Osteoblast (primary cell): ENCODE results near the gene DPPA2. TPM values are rescaled to one million over a fixed set of nuclear protein-coding genes. Genes with fewer than 3 reads are reported as not detected.

Experiments used
- DNase-seq: peaks from one replicate; pipeline ENCODE4 v3.0.0; 2011; ENCODE audit warnings: low spot score, mixed read lengths; ENCODE audit not compliant: insufficient read length; ENCODE audit errors: missing footprints
- H2AFZ ChIP-seq: 2 replicates; pipeline ENCODE4 v1.6.0; 2011; ENCODE audit warnings: mild to moderate bottlenecking, low read length
- H3K27ac ChIP-seq: 2 replicates; pipeline ENCODE4 v1.5.1; 2011; ENCODE audit warnings: mild to moderate bottlenecking, low read depth, low read length, moderate library complexity
- H3K27me3 ChIP-seq: 2 replicates; pipeline ENCODE4 v1.6.0; 2012; ENCODE audit warnings: mild to moderate bottlenecking, control low read depth, inconsistent platforms, low read length, moderate library complexity; ENCODE audit not compliant: insufficient read depth
- H3K36me3 ChIP-seq: 2 replicates; pipeline ENCODE4 v1.5.1; 2011; ENCODE audit warnings: mild to moderate bottlenecking, low read length, control low read depth, moderate library complexity; ENCODE audit not compliant: insufficient read depth
- H3K4me1 ChIP-seq: 2 replicates; pipeline ENCODE4 v1.5.1; 2011; ENCODE audit warnings: mild to moderate bottlenecking, low read length, control low read depth, moderate library complexity; ENCODE audit not compliant: insufficient read depth
- H3K4me2 ChIP-seq: 2 replicates; pipeline ENCODE4 v1.6.0; 2011; ENCODE audit warnings: mild to moderate bottlenecking, low read length; ENCODE audit not compliant: insufficient read depth
- H3K4me3 ChIP-seq: fragments of 200-600 bp; sonication (generic); 3 replicates; pipeline ENCODE4 v1.5.1; 2012; ENCODE audit warnings: mild to moderate bottlenecking, low read length, inconsistent platforms; ENCODE audit not compliant: insufficient read depth
- H3K79me2 ChIP-seq: 2 replicates; pipeline ENCODE4 v1.6.0; 2012; ENCODE audit warnings: mild to moderate bottlenecking, low read length, control low read depth, inconsistent platforms; ENCODE audit not compliant: insufficient read depth
- H3K9me3 ChIP-seq: 2 replicates; pipeline ENCODE4 v1.5.1; 2011; ENCODE audit warnings: low read depth, low read length, control low read depth
- H4K20me1 ChIP-seq: 2 replicates; pipeline ENCODE4 v1.6.0; 2012; ENCODE audit warnings: mild to moderate bottlenecking, low read length, control low read depth; ENCODE audit not compliant: insufficient read depth
- total RNA-seq: library from RNA; depleted of rRNA; stranded (reverse); fragments of >200 nt; gene quantifications from 2 replicates; pipeline ENCODE4 v1.2.3, GENCODE V29; 2012
- TF ChIP-seq, protein P1 (sequence below): IDR thresholded peaks from 2 replicates; pipeline ENCODE4 v1.5.1; 2011; ENCODE audit warnings: mild to moderate bottlenecking, low read depth, low read length, moderate library complexity; ENCODE audit errors: extremely low read depth

The DPPA2 gene
- total RNA-seq, 1 donor = not detected

DNA sequence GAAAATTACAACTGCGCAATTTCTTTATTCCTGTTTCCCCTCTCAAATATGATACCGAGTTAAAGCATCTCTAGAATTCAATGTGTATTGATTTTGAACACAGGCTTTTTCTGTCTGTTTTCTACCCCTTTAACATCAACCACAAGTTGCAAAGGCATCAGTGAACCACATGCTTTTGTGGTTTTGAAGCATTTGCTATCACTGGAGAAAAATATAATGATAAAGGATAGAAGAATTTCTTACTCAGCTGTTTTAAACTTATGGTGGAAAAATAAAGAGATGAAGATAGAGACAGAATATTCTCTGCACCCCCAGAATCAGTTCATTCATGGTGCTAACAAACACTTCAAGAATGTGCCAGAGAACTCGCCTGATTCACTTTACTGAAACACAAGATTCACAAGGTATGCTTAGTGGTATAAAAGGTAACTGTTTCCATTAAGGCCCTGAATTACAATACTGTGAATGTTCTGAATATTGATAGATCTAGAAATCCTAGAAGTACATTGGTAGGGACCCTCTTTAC, 30.5 kb upstream of the DPPA2 start:
- H3K4me1 ChIP-seq = no peaks in the 10 kb centered on the region
- no peaks in the 10 kb centered on the region for H4K20me1 ChIP-seq
- H3K4me2 ChIP-seq = no peak overlapping the region
- H3K79me2 ChIP-seq = no peaks in the 10 kb centered on the region
- no peak overlapping the region for H3K4me3 ChIP-seq
- no peak overlapping the region for H2AFZ ChIP-seq
- TF ChIP-seq, protein P1, sequence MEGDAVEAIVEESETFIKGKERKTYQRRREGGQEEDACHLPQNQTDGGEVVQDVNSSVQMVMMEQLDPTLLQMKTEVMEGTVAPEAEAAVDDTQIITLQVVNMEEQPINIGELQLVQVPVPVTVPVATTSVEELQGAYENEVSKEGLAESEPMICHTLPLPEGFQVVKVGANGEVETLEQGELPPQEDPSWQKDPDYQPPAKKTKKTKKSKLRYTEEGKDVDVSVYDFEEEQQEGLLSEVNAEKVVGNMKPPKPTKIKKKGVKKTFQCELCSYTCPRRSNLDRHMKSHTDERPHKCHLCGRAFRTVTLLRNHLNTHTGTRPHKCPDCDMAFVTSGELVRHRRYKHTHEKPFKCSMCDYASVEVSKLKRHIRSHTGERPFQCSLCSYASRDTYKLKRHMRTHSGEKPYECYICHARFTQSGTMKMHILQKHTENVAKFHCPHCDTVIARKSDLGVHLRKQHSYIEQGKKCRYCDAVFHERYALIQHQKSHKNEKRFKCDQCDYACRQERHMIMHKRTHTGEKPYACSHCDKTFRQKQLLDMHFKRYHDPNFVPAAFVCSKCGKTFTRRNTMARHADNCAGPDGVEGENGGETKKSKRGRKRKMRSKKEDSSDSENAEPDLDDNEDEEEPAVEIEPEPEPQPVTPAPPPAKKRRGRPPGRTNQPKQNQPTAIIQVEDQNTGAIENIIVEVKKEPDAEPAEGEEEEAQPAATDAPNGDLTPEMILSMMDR = no peak
- H3K27ac ChIP-seq = no peak overlapping the region
- no peak for DNase-seq
- no peaks in the 10 kb centered on the region for H3K27me3 ChIP-seq
- H3K36me3 ChIP-seq = no peaks in the 10 kb centered on the region
- no peaks in the 10 kb centered on the region for H3K9me3 ChIP-seq

DNA sequence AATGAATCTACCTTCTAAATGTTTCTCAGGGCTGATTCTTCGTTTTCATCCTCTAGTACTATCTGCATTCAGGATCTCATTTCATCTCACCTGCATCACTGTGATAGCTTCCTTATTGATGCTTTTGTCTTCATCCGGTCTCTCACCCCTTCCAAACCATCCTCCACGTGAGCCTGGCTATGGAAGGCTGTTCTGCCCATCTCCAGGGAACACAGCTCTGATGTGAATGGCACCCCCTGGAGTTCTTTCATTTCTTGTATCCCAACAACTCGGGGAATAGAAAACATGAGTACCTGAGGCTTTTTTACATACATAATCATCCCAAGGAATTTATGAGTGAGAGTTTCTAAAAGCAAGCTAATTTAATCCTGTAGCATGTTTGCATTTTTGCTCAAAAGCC, 29.8 kb upstream of the DPPA2 start:
- Histone ChIP-seq H3K4me1 (no peaks in the 10 kb centered on the region), H4K20me1 (no peaks in the 10 kb centered on the region), H3K4me3 (no peak overlapping the region), H3K27ac (no peak overlapping the region), H2AFZ (no peak overlapping the region), H3K27me3 (no peaks in the 10 kb centered on the region), H3K4me2 (no peak overlapping the region), H3K79me2 (no peaks in the 10 kb centered on the region), H3K36me3 (no peaks in the 10 kb centered on the region), H3K9me3 (no peaks in the 10 kb centered on the region)
- TF ChIP-seq, protein P1 = no peak
- no peak for DNase-seq

DNA sequence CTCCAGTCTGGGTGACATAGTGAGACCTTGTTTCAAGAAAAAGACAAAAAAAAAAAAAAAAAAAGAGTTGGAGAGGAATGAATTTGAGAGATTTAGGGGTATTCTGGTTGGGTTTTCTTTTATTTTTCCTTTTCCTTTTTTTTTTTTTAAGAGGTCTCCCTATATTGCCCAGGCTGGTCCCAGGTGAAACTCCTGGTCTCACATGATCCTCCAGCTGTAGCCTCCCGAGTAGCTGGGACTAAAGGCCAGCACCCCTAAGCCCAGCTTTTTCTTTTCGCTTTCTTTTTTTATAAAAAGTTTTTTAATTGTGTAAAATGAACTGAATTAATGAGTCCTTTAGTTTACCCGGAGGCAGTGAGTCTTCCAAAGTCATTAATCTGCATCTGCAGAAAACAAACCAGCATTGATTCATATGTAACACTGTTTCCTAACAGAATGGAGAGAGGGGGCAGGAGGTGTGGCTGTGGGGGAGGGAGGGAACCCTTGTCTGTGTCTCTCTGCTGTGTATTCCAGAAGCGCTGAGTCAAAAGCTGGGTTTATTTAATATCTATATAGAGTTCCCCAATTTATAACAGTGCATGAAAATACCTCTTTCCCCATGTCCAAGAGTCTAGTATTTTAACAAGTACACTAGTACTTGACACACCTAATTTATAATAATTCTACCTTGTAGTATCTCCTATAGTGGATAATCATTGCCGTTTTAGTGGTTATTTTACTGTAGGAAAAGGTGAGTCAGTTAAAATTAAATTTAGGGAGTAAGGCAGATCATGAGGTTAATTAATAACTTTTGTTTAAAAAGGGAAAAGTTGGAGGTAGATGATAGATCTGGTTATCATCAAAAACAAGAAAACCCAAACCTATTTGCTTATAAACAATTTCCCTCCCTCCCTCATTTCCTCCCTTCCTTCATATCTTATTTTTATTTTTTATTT, 23.7 kb upstream of the DPPA2 start:
- Histone ChIP-seq H3K36me3 (no peaks in the 10 kb centered on the region), H3K4me2 (no peak overlapping the region), H2AFZ (no peak overlapping the region)

DNA sequence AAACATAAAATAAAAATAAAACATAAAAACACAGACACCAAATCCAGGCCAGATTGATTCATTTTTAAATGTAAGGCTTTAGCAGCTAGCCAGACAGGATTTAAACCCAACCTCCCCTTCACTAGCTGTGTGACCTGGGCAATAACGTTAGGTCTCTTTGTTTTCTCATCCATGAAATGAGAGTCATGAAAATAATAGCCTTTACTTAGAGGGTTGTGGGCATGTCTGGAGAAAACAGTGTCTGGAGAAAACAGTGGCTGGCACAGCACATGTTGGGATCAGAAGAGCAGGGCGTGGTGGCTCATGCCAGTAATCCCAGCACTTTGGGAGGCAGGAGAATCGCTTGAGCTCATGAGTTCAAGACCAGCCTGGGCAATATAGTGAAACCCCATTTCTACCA, 22.9 kb upstream of the DPPA2 start:
- Histone ChIP-seq H3K9me3 (no peaks in the 10 kb centered on the region), H4K20me1 (no peaks in the 10 kb centered on the region), H3K27ac (no peak overlapping the region), H2AFZ (no peak overlapping the region), H3K36me3 (no peaks in the 10 kb centered on the region), H3K27me3 (no peaks in the 10 kb centered on the region), H3K4me2 (no peak overlapping the region), H3K4me3 (no peak overlapping the region), H3K4me1 (no peaks in the 10 kb centered on the region), H3K79me2 (no peaks in the 10 kb centered on the region)
- TF ChIP-seq, protein P1 = no peak
- no peak for DNase-seq

More for the DNA sequence above, 23.7 kb upstream of the DPPA2 start:
- Histone ChIP-seq H3K9me3 (no peaks in the 10 kb centered on the region), H3K27me3 (no peaks in the 10 kb centered on the region), H4K20me1 (no peaks in the 10 kb centered on the region), H3K4me1 (no peaks in the 10 kb centered on the region), H3K79me2 (no peaks in the 10 kb centered on the region), H3K4me3 (no peak overlapping the region), H3K27ac (no peak overlapping the region)
- DNase-seq = no peak
- TF ChIP-seq, protein P1 = no peak
